ENCODE data around the gene CCDC57.

DNA sequence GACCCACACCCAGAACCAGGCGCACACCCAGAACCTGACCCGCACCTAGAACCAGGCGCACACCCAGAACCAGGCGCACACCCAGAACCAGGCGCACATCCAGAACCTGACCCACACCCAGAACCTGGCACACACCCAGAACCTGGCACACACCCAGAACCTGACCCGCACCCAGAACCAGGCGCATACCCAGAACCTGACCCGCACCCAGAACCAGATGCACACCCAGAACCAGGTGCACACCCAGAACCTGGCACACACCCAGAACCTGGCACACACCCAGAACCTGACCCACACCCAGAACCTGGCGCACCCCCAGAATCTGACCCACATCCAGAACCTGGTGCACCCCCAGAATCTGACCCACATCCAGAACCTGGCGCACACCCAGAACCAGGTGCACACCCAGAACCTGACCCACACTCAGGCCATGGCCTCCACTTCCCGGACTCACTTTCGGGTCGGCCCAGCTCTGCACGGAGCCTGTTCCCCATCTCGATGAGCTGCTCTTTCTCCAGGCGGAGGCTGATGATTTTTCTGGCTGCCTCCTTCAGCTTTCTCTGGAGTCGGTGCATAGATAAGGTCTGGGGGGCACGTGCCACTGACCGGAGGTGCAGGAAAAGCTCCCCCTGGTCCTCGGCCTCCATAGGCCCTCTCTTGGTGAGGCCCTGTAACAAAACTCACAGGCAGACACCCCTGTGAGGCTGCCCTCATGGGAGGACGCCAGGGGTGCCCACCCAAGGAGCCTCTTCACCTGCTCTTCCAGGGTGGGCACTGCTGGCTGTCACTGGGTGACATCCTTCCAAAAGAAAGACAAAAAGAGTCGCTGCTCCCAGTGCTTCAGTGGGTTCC is 61.3 kb downstream of the CCDC57 start:
- no peak for TF ChIP-seq EZH2 (IDR thresholded peaks at IDR 0.05; ENCODE audit: borderline replicate concordance)
- TF ChIP-seq, protein P1, sequence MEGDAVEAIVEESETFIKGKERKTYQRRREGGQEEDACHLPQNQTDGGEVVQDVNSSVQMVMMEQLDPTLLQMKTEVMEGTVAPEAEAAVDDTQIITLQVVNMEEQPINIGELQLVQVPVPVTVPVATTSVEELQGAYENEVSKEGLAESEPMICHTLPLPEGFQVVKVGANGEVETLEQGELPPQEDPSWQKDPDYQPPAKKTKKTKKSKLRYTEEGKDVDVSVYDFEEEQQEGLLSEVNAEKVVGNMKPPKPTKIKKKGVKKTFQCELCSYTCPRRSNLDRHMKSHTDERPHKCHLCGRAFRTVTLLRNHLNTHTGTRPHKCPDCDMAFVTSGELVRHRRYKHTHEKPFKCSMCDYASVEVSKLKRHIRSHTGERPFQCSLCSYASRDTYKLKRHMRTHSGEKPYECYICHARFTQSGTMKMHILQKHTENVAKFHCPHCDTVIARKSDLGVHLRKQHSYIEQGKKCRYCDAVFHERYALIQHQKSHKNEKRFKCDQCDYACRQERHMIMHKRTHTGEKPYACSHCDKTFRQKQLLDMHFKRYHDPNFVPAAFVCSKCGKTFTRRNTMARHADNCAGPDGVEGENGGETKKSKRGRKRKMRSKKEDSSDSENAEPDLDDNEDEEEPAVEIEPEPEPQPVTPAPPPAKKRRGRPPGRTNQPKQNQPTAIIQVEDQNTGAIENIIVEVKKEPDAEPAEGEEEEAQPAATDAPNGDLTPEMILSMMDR (IDR thresholded peaks at IDR 0.05; ENCODE audit: poor library complexity): no peak

Data from hepatocyte (in vitro differentiated cells).